Panc1 (cell line): ENCODE data around the gene HFE.
A peak's percentile ranks its signal among the peaks of the same experiment; 100 is the strongest.

Experiments
- POLR2AphosphoS5 ChIP-seq: IDR thresholded peaks from 2 replicates; pipeline ENCODE4 v1.6.1; 2012; ENCODE audit warnings: mild to moderate bottlenecking, low read depth, low read length, moderate library complexity
- TF ChIP-seq, protein P1 (sequence below), 2 experiments: IDR thresholded peaks; 2 replicates each; pipeline ENCODE4 v1.6.1; 2011 to 2012; ENCODE audit warnings: low read depth in 2 of 2, control low read depth in 1 of 2, low read length in 1 of 2, mild to moderate bottlenecking in 1 of 2, moderate library complexity in 1 of 2; ENCODE audit not compliant: insufficient read depth in 1 of 2
- TF ChIP-seq, protein P2 (sequence below): fragments of 450-650 bp; IDR thresholded peaks from 2 replicates; pipeline ENCODE4 v1.5.1; 2017; ENCODE audit warnings: mild to moderate bottlenecking

DNA sequence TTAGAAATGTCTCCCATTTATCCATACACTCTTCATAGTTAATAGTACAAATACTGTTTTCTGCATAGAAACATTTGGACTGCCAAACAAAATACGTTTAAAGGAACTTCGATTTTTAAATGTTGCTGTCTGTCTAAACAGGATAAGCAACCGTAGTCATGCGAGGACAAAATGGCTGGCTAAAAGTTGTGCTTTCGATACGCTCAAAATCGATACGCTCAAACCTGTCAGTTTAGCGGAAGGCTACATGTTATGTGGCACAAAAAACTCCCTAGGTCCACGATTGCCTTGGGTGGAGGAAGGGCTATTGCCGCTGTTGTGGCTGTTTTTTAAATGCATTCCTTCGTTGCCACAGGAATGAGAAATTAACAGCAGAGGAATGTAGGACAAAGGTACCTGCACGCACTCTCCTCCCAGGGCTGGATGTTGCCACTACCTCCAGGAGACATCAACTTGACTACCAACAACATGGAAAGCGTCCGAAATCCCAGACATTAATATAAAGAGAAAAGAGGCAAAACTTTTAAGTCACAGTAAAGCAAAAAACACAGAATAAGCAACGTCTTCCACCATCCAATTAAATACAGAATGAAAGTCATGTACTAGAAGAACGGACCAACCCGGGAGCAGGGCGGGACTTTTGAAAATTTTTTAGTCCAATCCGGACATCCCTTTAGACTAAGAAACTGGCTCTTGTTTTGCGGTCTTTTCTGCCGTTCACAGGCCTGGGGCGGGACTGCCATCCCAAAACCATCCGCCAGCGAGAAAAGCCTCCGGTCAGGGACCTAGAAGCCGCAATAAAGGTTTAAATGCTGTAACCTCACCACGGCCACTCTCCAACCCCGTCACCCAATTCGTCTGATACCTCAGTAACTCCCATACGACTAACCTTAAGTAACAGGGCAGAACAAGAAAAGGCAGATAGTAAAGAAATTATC, 32.2 kb upstream of the HFE start:
- TF ChIP-seq, protein P1, sequence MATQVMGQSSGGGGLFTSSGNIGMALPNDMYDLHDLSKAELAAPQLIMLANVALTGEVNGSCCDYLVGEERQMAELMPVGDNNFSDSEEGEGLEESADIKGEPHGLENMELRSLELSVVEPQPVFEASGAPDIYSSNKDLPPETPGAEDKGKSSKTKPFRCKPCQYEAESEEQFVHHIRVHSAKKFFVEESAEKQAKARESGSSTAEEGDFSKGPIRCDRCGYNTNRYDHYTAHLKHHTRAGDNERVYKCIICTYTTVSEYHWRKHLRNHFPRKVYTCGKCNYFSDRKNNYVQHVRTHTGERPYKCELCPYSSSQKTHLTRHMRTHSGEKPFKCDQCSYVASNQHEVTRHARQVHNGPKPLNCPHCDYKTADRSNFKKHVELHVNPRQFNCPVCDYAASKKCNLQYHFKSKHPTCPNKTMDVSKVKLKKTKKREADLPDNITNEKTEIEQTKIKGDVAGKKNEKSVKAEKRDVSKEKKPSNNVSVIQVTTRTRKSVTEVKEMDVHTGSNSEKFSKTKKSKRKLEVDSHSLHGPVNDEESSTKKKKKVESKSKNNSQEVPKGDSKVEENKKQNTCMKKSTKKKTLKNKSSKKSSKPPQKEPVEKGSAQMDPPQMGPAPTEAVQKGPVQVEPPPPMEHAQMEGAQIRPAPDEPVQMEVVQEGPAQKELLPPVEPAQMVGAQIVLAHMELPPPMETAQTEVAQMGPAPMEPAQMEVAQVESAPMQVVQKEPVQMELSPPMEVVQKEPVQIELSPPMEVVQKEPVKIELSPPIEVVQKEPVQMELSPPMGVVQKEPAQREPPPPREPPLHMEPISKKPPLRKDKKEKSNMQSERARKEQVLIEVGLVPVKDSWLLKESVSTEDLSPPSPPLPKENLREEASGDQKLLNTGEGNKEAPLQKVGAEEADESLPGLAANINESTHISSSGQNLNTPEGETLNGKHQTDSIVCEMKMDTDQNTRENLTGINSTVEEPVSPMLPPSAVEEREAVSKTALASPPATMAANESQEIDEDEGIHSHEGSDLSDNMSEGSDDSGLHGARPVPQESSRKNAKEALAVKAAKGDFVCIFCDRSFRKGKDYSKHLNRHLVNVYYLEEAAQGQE (IDR thresholded peaks at IDR 0.05; ENCODE audit: insufficient read depth in 1 of 2, low read depth in 2 of 2, low read length in 1 of 2) = 0 out of 4 replicates have a peak, but pooled peaks of 1 of the 2 experiments have one; percentile 44
- TF ChIP-seq POLR2AphosphoS5 = peak; percentile 98
- TF ChIP-seq, protein P2, sequence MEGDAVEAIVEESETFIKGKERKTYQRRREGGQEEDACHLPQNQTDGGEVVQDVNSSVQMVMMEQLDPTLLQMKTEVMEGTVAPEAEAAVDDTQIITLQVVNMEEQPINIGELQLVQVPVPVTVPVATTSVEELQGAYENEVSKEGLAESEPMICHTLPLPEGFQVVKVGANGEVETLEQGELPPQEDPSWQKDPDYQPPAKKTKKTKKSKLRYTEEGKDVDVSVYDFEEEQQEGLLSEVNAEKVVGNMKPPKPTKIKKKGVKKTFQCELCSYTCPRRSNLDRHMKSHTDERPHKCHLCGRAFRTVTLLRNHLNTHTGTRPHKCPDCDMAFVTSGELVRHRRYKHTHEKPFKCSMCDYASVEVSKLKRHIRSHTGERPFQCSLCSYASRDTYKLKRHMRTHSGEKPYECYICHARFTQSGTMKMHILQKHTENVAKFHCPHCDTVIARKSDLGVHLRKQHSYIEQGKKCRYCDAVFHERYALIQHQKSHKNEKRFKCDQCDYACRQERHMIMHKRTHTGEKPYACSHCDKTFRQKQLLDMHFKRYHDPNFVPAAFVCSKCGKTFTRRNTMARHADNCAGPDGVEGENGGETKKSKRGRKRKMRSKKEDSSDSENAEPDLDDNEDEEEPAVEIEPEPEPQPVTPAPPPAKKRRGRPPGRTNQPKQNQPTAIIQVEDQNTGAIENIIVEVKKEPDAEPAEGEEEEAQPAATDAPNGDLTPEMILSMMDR = no peak
